ENCODE results near the gene SLC9A5.

- TF ChIP-seq ZNF274 (IDR thresholded peaks at IDR 0.05; ENCODE audit: low read depth, low read length), result no peak
- no peak for TF ChIP-seq YY1 (IDR thresholded peaks at IDR 0.05; ENCODE audit: insufficient read depth, insufficient read length)
These were observed 4.1 kb downstream of the SLC9A5 start for GRCh38 chr16:67252609-67253497.
